K562 (cell line): ENCODE measurements around the gene DHTKD1. TPM values are rescaled to one million over a fixed set of nuclear protein-coding genes. Genes with fewer than 3 reads are reported as not detected.
A peak's percentile ranks its signal among the peaks of the same experiment; 100 is the strongest.

Experiments used
- CCNT2 ChIP-seq: IDR thresholded peaks from 2 replicates; pipeline ENCODE4 v1.6.1; 2011; ENCODE audit warnings: borderline replicate concordance, low read depth, mild to moderate bottlenecking, moderate library complexity, mixed read lengths, low read length; ENCODE audit not compliant: insufficient read length; ENCODE audit errors: extremely low read depth
- EWSR1 ChIP-seq: fragments of 450-650 bp; IDR thresholded peaks from 2 replicates; pipeline ENCODE4 v1.6.1; 2018; ENCODE audit warnings: borderline replicate concordance, mild to moderate bottlenecking, low read depth, moderate library complexity; ENCODE audit not compliant: partially characterized antibody
- IRF2 ChIP-seq: sonication (generic); formaldehyde crosslinking; IDR thresholded peaks from 2 replicates; pipeline ENCODE4 v1.8.1; 2022; ENCODE audit warnings: mild to moderate bottlenecking, missing genetic modification reagents
- MEIS2 ChIP-seq: fragments of 450-650 bp; IDR thresholded peaks from 2 replicates; pipeline ENCODE4 v1.6.1; 2014; ENCODE audit warnings: mild to moderate bottlenecking; ENCODE audit not compliant: partially characterized antibody
- POLR3A ChIP-seq: IDR thresholded peaks from 2 replicates; pipeline ENCODE4 v1.6.1; 2011; ENCODE audit warnings: borderline replicate concordance, mild to moderate bottlenecking, moderate library complexity; ENCODE audit not compliant: insufficient read length, insufficient read depth; ENCODE audit errors: extremely low read depth
- STAT6 ChIP-seq: sonication (generic); formaldehyde crosslinking; IDR thresholded peaks from 2 replicates; pipeline ENCODE4 v1.8.1; 2023; ENCODE audit warnings: mild to moderate bottlenecking, missing genetic modification reagents
- ZBTB17 ChIP-seq: fragments of 450-650 bp; formaldehyde crosslinking; IDR thresholded peaks from 2 replicates; pipeline ENCODE4 v1.4.0; 2020; ENCODE audit warnings: mild to moderate bottlenecking
- ZMIZ1 ChIP-seq, 2 experiments: fragments of 150-350 bp in 1 of 2; IDR thresholded peaks; 2 replicates each; pipeline ENCODE4 v1.6.1; 2012 to 2016; ENCODE audit warnings: low read depth in 2 of 2, low read length in 2 of 2, mild to moderate bottlenecking in 1 of 2, moderate library complexity in 1 of 2
- ZNF76 ChIP-seq: fragments of 250-450 bp; sonication (Bioruptor Pico); IDR thresholded peaks from 2 replicates; pipeline ENCODE4 v1.4.0; 2020; ENCODE audit warnings: mild to moderate bottlenecking, moderate library complexity, borderline replicate concordance
- polyA plus RNA-seq, 8 experiments: library from polyadenylated mRNA; depleted of rRNA in 4 of 8; stranded (reverse) in 5 of 8; unstranded in 3 of 8; fragments of >200 nt; fragmentation: Nextera tagmentation in 2 of 8; fragmentation: Illumina TruSeq in 1 of 8; extraction: Ambion mirVana in 2 of 8; extraction: Trizol in 1 of 8; gene quantifications; 2 replicates each; pipeline versions ENCODE4 v1.2.1 to v1.2.3, GENCODE V29; 2011 to 2014; ENCODE audit warnings: inconsistent platforms in 1 of 8, missing spikeins in 1 of 8
- total RNA-seq, 7 experiments: library from RNA; depleted of rRNA in 6 of 7; stranded (reverse); fragments of >200 nt in 6 of 7; fragmentation: Illumina TruSeq in 2 of 7; extraction: Trizol in 2 of 7; gene quantifications; 2 replicates each; pipeline versions ENCODE4 v1.2.1 to v1.2.3, GENCODE V29; 2011 to 2021; ENCODE audit warnings: low replicate concordance in 1 of 7
- TF ChIP-seq, protein P1 (sequence below): IDR thresholded peaks from 3 replicates; pipeline ENCODE4 v1.6.1; 2011; ENCODE audit warnings: borderline replicate concordance, mild to moderate bottlenecking, moderate library complexity; ENCODE audit not compliant: insufficient read length; ENCODE audit errors: extremely low read depth
- TF ChIP-seq, protein P2 (sequence below): fragments of 250-450 bp; sonication (Bioruptor Pico); IDR thresholded peaks from 2 replicates; pipeline ENCODE4 v1.5.0; 2021
- TF ChIP-seq, protein P3 (sequence below): IDR thresholded peaks from 2 replicates; pipeline ENCODE4 v1.6.1; 2012; ENCODE audit warnings: low read depth, low read length, improper control_type of control experiment, borderline replicate concordance

The DHTKD1 gene
- total and polyA plus RNA-seq, 9 of the 15 experiments (the other 6 are each of a cell fraction or from before 2014, with no cell fraction given): 3.1 to 19.7 (median 6.8) TPM

GRCh38 chr10:12042797-12043651, 25.7 kb upstream of the DHTKD1 start, which contains the start of gene UPF2 (continued):
- TF ChIP-seq, protein P1, sequence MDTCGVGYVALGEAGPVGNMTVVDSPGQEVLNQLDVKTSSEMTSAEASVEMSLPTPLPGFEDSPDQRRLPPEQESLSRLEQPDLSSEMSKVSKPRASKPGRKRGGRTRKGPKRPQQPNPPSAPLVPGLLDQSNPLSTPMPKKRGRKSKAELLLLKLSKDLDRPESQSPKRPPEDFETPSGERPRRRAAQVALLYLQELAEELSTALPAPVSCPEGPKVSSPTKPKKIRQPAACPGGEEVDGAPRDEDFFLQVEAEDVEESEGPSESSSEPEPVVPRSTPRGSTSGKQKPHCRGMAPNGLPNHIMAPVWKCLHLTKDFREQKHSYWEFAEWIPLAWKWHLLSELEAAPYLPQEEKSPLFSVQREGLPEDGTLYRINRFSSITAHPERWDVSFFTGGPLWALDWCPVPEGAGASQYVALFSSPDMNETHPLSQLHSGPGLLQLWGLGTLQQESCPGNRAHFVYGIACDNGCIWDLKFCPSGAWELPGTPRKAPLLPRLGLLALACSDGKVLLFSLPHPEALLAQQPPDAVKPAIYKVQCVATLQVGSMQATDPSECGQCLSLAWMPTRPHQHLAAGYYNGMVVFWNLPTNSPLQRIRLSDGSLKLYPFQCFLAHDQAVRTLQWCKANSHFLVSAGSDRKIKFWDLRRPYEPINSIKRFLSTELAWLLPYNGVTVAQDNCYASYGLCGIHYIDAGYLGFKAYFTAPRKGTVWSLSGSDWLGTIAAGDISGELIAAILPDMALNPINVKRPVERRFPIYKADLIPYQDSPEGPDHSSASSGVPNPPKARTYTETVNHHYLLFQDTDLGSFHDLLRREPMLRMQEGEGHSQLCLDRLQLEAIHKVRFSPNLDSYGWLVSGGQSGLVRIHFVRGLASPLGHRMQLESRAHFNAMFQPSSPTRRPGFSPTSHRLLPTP: no peak
- TF ChIP-seq STAT6 (no peak), ZNF76 (no peak), ZMIZ1 (IDR thresholded peaks at IDR 0.05; ENCODE audit: low read depth in 2 of 2, low read length in 2 of 2) (no peak), MEIS2 (peak; percentile 71), CCNT2 (no peak), EWSR1 (no peak), POLR3A (no peak), ZBTB17 (no peak), IRF2 (CRISPR knock-in tag) (no peak)
- TF ChIP-seq, protein P2, sequence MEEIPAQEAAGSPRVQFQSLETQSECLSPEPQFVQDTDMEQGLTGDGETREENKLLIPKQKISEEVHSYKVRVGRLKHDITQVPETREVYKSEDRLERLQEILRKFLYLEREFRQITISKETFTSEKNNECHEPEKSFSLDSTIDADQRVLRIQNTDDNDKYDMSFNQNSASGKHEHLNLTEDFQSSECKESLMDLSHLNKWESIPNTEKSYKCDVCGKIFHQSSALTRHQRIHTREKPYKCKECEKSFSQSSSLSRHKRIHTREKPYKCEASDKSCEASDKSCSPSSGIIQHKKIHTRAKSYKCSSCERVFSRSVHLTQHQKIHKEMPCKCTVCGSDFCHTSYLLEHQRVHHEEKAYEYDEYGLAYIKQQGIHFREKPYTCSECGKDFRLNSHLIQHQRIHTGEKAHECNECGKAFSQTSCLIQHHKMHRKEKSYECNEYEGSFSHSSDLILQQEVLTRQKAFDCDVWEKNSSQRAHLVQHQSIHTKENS: no peak
- TF ChIP-seq, protein P3, sequence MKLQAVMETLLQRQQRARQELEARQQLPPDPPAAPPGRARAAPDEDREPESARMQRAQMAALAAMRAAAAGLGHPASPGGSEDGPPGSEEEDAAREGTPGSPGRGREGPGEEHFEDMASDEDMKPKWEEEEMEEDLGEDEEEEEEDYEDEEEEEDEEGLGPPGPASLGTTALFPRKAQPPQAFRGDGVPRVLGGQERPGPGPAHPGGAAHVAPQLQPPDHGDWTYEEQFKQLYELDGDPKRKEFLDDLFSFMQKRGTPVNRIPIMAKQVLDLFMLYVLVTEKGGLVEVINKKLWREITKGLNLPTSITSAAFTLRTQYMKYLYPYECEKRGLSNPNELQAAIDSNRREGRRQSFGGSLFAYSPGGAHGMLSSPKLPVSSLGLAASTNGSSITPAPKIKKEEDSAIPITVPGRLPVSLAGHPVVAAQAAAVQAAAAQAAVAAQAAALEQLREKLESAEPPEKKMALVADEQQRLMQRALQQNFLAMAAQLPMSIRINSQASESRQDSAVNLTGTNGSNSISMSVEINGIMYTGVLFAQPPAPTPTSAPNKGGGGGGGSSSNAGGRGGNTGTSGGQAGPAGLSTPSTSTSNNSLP: no peak
